ENCODE measurements around the gene CD320.
A peak's percentile ranks its signal among the peaks of the same experiment; 100 is the strongest.
"Not testable (repeated sequence)": the region's sequence is repeated elsewhere in the genome, so short reads cannot be mapped to it uniquely, and the experiment has no call there.

Gene CD320

DNA sequence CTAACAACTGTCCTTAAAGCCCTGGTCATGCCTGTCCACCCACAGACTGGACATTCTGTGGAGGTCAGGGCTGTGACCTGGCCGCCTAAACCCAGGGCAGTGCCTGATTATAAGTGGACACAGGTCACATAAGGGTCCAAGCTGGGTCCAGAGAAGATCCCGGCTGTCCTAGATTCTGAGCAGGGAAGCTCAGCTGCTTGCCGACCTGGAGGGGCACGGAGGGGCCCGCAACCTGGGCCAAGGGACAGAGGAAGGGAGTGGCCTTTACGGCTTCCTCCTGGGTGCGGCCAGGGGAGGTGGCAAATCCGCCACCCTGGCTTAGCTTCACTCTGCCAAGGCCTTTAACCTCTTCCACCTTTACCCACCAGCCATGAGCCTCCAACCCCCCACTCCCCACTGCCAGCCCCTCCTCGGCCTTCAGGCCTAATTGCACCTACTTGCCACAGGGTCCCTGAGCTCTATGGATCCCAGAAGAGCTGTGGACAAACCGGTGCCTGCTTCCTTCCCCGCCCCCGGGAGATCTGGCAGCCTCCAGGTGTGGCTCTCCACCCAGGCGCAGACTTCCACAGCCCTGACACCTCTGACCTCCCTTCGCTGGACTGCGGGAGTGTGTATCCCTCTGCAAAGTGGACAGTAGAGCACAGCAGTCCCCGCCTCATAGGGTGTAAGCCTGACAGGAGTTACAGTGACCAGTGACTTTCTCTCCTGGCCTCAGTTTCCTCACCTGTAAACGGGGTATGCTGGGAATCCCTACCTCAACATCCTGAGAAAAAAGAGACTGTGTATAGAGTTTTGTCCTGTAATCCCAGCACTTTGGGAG lies 1.7 kb downstream of the CD320 start:
- no peak for DNase-seq

DNA sequence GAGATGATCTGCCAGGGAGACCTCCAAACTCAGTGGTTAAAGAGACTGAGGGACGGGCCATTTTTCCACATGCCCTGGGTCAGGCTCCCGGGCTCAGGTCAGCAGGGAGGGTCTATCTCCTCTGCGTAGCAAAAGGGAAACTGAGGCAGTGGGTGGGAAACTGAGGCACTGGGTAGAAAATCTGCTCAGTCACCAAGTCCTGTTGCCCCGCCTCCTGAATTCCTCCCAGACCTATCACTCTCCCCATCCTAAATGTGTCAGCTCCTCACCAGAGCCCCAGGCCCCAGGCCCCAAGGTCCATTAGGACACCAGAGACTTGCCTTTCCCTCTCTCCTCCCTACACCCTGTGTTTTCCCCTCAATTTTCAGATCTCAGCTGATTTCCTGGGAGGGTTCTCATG lies 2.4 kb downstream of the CD320 start:
- DNase-seq: no peak

DNA sequence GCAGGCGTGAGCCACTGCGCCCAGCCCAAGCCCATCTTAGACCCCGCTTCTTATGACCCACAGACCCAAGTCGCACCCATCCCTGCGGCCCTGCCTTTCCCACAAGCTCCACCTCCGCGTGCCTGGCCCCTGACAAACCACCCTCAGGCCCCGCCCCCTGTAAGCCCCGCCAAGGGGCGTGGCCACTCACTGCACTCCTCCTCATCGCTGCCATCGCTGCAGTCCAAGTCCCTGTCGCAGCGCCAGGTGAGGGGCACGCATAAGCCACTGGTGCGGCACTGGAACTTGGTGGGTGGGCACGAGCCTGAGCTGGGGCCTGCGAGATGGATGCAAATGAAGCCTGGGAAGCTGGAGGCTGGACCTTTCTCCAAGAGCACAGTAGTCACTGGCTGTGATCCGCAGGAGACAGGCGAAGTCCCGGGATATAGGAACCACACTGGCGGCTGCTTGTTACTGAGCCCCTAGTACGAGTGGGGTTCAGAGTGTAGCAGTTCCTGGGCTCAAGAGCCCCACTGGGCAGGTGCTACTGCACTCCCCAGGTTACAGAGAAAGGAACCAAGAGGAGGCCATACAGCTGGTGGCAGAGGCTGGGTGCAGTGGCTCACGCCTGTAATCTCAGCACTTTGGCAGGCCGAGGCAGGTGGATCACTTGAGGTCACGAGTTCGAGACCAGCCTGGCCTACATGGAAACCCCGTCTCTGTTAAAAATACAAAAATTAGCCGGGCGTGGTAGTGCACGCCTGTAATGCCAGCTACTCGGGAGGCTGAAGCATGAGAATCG lies 3.1 kb downstream of the CD320 start:
- no peak for DNase-seq

DNA sequence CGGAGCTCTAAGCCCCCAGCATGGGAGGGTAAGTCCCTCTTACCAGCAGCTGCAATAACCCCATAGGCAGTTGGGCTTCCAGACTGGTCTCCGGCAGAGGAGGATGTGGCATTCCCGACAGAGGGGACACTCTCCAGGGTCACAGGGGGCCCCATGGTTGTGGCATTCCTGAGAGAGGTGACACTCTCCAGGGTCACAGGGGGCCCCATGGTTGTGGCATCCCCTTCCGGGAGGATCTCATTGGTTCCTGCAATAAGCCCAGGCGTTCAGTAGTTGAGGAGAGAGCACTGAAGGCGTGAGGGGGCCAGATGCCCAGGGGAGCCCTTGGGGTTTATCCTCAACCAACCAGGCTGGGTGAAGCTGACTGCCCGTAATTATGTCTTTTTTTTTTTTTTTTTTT lies 5.4 kb downstream of the CD320 start:
- no peak for DNase-seq

DNA sequence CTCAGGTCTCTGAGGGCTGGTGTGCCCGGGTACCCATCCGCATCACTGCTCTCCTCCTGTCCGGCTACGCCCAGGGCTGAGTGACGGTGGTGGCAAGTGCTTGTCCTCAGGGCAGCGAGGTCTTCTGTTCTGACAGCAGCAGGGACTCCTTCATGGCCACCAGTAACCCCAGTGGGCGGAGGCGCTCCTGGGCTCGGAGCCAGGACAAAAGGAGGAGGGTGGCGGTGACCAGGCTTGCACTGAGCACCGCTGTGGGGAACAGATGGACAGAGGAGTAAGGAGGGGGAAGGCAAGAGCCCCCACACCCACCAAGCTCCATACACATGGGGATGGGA lies 5.8 kb downstream of the CD320 start:
- no peak for DNase-seq

DNA sequence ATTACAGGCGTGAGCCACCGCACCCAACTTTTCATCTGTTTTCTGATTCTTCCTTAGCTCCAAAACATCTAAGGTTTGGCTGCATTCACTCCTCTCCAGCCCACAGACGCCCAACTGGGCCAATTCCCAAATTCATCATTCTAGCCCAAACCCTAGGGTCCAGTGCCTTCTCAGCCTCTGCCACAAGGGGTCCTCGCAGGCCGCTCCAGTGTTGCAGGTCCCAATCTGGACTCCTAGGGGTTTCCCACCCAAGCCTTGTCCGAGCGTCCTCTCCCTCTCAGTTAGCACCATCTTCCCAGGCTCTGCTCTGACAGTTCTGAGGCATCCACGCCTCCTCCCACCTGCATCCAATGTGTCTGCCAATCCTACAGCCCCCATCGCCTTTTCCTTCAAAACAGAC lies 16.8 kb downstream of the CD320 start:
- DNase-seq: not testable (repeated sequence)

DNA sequence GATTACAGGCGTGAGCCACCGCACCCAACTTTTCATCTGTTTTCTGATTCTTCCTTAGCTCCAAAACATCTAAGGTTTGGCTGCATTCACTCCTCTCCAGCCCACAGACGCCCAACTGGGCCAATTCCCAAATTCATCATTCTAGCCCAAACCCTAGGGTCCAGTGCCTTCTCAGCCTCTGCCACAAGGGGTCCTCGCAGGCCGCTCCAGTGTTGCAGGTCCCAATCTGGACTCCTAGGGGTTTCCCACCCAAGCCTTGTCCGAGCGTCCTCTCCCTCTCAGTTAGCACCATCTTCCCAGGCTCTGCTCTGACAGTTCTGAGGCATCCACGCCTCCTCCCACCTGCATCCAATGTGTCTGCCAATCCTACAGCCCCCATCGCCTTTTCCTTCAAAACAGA lies 31.6 kb downstream of the CD320 start:
- DNase-seq: not testable (repeated sequence)

DNA sequence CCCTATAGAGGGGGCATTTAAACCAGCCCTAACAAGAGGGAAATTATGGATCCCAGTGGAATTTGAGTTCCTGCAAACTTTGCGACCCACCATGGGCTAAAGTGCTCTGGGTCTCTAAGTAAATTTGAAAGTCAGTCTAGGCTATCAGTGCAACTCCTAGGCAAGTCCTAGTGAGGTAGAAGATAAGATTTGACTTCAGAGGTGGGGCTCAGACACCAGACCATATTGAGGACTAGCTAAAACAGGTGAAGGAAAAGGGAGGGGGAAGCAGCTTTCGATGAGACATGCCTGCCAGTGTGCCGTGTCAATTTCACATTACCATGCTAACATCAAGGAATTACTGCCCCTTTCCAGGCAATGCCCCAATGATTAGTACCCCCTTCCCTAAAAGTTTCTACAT lies 38.4 kb downstream of the CD320 start:
- DNase-seq: no peak

DNA sequence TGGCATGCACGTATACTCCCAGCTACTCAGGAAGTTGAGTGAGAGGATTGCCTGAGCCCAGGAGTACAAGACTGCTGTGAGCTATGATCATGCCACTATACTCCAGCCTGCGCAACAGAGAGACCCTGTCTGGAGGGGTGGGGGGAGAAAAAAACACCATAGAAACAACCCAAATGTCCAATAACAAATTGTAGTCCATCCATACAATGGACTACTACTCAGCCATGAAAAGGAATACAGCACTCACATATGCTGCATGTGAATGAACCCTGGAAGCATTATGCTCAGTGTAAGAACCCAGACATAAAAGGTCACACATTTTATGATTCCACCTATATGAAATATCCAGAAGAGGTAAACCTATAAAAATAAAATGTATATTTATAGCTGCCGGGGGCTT lies 42.3 kb downstream of the CD320 start:
- no peak for DNase-seq

DNA sequence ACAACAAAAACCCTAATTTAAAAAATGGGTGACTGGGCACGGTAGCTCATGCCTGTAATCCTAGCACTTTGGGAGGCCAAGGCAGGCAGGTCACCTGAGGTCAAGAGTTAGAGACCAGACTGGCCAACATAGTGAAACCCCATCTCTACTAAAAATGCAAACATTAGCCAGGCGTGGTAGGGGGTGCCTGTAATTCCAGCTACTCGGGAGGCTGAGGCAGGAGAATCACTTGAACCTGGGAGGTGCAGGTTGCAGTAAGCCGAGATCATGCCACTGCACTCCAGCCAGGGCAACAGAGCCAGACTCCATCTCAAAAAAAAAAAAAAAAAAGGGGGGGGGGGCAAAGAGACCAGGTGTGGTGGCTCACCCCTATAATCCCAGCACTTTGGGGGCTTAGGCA lies 43.9 kb downstream of the CD320 start:
- not testable (repeated sequence) for DNase-seq

DNA sequence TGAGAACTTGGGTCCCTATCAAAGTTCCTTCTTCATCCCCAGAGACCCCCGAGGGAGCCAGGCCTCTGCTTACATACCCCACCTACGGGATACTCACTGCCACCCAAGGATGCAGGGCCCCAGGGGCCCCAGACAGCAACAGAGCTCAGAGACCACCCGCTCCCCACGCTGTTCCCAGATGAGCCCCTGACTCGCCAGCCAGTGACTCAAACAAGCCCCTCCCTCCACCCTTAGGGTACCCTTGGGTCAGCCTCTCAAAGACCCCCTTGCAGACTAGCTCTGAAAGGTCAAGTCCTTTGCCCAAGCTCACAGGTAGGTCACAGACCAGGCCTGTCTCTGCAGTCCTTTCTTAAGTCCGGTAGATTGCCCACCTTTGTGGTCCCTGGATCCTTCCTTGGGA lies 45.7 kb downstream of the CD320 start:
- DNase-seq: no peak

DNA sequence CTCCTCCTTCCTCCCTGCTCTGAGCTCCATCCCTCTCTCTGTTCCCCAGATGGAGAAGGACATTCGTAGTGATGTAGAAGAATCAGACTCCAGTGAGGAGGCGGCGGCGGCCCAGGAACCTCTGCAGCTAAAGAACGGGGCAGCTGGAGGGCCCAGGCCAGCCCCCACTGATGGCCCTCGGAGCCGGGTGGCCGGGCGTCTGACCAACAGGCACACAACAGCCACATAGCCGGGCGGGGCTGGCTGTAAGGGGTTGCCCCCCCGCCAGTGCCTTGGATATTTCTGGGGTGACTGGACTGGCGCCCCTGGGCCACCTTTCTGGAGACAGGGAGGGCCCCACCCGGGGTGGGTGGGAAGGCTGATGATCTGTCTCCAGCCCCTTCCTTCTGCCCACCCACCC lies 46.3 kb downstream of the CD320 start:
- peak; percentile 17 for DNase-seq

DNA sequence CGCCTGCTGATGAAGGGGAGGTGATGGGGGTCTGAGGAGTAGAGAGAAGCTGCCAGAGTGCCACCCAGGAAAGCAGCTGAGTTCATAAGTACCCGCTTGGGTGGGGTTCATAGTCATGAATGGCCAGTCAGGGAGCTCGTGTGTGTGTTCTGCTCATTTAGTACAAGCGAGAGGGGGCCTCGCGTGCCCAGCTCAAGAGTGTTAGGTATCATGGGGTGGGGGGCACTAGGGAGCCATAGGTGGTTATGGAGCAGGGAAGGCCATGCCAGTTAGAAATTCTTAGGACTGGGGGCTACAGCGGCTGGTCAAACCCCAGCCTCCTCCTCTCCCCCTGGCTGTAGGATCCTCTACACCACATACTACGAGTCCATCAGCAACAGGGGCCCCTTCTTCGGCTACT lies 46.8 kb downstream of the CD320 start:
- DNase-seq: no peak

DNA sequence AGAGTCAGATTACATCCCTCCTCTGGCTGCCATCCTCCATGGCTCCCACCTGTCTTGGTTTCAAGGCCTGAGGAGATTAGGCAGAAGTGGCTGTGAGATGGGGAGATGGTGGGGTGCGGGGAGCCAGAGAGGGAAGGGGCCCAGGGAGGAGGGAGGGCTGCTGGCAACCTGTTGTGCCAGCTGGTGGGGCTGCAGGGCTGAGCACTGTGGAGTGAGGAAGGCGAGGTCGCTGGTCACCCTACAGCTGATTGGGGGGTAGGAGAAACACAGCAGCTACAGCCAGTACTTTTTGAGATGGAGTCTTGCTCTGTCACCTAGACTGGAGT lies 48.3 kb downstream of the CD320 start:
- DNase-seq: peak; percentile 35

DNA sequence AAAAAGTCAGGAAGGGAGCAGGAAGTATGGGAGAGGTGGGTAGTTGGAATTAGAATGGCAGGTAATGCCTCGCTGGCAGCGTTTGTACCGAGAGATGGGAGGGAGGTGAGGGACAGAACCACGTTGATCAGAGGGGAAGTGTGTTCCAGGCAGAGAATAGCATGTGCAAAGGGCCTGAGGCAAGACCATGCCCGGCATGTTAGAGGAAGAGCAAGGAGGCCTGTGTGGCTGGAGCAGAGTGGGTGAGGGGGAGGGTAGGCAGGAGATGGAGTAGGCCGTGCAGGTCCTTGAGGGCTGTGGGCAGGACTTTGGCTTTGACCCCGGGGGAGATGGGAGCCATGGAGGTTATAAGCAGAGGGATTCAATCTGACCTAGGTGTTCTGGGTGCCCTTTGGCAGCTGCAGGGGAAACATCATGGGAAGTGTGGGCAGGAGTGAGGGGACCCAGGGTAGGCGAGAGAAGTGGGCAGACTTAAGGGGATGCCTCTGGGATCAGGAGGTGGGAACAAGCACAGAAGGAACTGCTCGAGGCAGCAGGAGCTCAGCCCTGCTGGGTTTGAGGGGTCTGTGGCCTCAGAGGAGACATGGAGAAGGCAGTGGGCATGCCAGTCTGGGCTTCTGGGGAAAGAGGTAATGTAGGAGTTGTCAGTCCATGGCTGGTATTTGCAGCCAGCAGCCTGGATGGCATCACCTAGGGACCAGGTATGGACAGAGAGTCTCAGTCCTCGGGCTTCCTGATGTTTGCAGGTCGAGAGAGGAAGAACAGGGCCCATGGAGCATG lies 48.8 kb downstream of the CD320 start:
- DNase-seq: peak; percentile 18

DNA sequence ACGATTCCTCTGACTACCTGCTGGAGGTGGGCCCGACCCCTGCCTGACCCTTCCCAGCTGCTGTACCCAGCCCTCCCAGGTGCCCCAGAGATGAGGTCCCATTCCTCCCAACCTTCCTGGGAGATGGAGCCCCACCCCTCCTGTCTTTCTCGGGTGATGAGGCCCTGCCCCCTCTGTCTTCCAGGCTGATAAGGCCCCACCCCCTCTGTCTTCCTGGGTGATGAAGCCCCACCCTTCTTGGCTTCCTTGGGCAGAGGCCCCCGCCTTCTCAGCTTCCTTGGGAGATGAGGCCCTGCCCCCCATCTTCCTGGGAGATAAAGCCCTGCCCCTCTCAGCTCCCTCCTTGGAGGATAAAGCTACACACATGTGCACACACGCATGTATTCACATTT lies 51.1 kb downstream of the CD320 start:
- DNase-seq: peak; percentile 38

DNA sequence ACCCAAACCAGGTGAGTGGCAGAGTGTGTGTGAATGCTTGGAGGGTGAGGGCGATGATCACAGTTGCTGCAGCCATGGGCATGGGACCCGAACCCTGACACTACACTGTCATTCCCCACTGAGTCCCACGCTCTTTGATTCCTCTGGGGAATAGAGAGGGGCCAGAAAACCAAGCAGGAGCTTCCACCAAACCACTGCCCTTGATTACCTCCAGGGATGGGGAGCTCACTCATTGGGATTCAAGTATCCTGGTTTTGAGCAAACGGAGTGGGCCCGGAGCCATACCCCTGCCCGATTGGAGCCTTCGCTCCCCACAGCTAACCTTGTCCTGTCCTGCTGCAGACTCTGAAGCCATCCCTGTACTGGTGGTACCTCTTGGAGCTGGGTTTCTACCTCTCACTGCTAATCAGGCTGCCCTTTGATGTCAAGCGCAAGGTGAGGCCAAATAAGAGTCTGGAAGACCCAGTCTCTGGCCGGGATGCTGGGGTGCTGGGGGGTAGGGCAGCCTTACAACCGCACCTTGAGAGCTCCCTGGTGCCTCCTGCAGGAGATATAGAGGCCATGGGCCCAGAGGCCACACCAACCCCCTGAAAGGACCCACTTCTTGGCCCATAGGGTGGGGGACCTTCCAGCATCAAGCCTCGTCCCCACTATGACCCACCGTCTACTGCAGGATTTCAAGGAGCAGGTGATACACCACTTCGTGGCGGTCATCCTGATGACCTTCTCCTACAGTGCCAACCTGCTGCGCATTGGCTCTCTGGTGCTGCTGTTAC lies 51.7 kb downstream of the CD320 start:
- DNase-seq: no peak

DNA sequence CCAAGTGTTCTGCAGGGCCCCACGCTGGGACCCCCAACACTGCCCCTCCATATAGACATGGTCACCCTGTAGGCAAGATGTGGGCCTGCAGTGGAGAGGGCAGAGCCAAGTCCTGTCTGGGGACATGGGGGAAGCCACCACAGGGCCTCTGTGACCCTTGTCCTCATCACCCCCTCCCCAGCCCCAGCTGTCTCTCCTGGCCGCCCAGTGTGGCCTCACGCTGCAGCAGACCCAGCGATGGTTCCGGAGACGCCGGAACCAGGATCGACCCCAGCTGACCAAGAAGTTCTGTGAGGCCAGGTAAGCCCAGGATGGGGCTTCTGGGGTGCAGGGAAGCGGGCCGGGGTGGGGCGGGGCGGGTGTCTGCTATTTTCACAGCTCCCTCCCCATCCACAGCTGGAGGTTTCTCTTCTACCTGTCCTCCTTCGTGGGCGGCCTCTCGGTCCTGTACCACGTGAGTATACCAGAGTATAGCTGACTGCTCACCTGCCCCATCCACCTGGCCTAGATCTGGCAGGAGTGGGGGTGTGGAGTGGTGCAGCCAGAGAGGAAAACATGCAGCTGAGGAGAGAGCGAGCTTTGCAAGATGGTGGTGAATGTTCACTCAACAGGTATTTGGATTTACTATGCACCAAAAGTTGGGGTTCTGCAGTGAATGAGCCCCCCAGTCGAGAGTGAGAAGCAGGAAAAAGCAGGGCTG lies 52.6 kb downstream of the CD320 start:
- DNase-seq: peak; percentile 34

DNA sequence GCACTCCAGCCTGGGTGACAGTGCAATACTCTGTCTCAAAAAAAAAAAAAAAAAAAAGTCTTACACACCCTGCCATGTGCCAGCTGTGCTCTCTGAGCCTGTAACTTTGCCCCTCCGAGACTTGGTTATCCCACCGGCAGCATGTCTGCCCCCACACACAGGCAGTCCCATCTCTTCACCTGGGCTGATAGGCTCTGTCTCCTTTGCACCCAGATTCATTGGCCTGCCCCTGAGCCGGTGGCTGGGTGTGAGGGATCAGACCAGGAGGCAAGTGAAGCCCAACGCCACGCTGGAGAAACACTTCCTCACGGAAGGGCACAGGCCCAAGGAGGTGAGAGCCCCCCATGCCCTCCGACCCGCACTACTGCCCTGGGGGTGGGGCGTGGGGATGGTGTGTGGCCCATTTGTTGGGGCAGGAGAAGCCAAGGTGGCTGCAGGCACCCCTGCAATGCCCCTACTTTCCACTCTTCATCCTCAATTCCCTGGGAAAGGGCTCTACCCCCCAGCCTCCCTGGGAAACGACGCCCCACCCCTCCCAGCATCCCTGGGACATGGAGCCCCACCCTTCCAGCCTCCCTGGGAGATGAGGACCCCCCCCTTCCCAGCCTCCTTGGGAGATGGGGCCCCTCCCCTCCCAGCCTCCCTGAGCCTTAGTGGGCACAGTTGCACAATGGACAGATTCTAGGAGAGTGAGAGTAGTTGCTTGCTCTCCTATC lies 53.7 kb downstream of the CD320 start:
- peak; percentile 32 for DNase-seq

DNA sequence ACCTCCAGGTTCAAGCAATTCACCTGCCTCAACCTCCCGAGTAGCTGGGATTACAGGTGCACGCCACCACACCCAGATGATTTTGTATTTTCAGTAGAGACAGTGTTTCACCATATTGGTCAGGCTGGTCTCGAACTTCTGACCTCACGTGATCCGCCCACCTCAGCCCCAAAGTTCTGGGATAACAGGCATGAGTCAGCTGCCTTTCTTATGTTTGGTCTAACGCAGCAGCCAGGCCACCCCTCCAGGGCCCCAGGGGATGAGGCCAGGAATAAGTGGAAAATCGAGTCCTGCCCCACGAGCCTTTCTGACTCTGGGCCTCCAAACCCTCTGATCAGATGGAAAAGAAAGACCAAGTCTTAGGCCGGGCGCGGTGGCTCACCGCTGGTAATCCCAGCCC lies 54.5 kb downstream of the CD320 start:
- peak; percentile 22 for DNase-seq

DNA sequence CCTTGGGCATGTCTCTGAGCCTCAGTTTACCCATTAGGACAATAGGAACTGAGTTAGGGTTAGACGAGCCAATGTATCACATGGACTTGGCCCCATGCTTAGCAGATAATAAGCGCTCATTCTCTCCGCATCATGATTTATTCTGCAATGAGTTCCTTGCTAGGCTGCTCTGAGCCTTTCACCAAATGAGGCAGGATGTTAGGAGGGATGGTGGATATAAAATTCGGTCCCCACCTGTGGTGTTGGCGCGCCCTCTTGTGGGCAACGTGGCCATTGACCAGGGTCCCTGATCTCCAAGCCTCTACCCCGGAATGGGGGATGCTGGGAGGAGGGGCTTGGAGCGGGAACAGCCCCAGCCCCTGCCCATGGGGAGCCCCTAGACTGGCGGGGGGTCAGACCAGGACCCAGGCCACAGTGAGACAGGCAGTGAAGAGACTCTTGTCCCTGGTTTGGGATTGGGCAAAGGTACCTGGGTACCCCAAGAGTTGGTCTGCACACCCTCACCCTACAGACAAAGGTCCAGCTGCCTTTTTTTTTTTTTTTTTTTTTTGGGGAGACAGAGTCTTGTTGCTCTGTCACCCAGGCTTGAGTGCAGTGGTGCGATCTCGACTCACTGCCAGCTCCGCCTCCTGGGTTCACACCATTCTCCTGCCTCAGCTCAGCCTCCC lies 55.1 kb downstream of the CD320 start:
- DNase-seq: peak; percentile 93
